GM12865 (cell line): ENCODE measurements around the gene TRAPPC11.

Experiments
- DNase-seq: peaks from one replicate; pipeline ENCODE4 v3.0.0; 2010; ENCODE audit warnings: low read depth
- H3K4me3 ChIP-seq: 2 replicates; pipeline ENCODE4 v1.5.1; 2011; ENCODE audit warnings: mild to moderate bottlenecking, low read depth, low read length, control low read depth
- CTCF ChIP-seq: IDR thresholded peaks from 2 replicates; pipeline ENCODE4 v1.5.1; 2011; ENCODE audit warnings: low read length, control low read depth, low read depth, inconsistent platforms; ENCODE audit not compliant: insufficient read depth; ENCODE audit errors: missing control alignments

TRAPPC11 gene

GRCh38 chr4:183636923-183637322, 22.2 kb upstream of the TRAPPC11 start:
- no peak for DNase-seq
- H3K4me3 ChIP-seq = no peak overlapping the region
- no peak for TF ChIP-seq CTCF

- no peak for TF ChIP-seq CTCF
- no peak overlapping the region for H3K4me3 ChIP-seq
- no peak for DNase-seq
Observed at GRCh38 chr4:183637461-183637860, 21.6 kb upstream of the TRAPPC11 start.

- H3K4me3 ChIP-seq = no peak overlapping the region
- no peak for DNase-seq
- TF ChIP-seq CTCF = no peak
Observed at GRCh38 chr4:183638436-183638835, 20.7 kb upstream of the TRAPPC11 start.

GRCh38 chr4:183639291-183639690, 19.8 kb upstream of the TRAPPC11 start:
- no peak for TF ChIP-seq CTCF
- no peak overlapping the region for H3K4me3 ChIP-seq
- DNase-seq = no peak

GRCh38 chr4:183645326-183645725, 13.8 kb upstream of the TRAPPC11 start:
- no peak for DNase-seq
- no peak for TF ChIP-seq CTCF
- H3K4me3 ChIP-seq = no peak overlapping the region

GRCh38 chr4:183657564-183657963, 1.5 kb upstream of the TRAPPC11 start:
- peak overlapping the region; percentile 89 for H3K4me3 ChIP-seq
- peak; percentile 16 for DNase-seq
- no peak for TF ChIP-seq CTCF

GRCh38 chr4:183658362-183659028, 598 bp upstream of the TRAPPC11 start:
- no peak for TF ChIP-seq CTCF
- DNase-seq = peak; percentile 27
- peak overlapping the region; percentile 89 for H3K4me3 ChIP-seq
